HG02571 (cell line): ENCODE measurements around the gene APOL1.
"Not testable (repeated sequence)": the region's sequence is repeated elsewhere in the genome, so short reads cannot be mapped to it uniquely, and the experiment has no call there.

Experiments used
- ATAC-seq: cut with Tn5 transposase; IDR thresholded peaks from one replicate; pipeline ENCODE4 v1.9.1; 2021; ENCODE audit warnings: mild to moderate bottlenecking, moderate library complexity; ENCODE audit not compliant: unreplicated experiment

The APOL1 gene

GRCh38 chr22:36244522-36245391 is 8.2 kb upstream of the APOL1 start:
- no peak for ATAC-seq

DNA sequence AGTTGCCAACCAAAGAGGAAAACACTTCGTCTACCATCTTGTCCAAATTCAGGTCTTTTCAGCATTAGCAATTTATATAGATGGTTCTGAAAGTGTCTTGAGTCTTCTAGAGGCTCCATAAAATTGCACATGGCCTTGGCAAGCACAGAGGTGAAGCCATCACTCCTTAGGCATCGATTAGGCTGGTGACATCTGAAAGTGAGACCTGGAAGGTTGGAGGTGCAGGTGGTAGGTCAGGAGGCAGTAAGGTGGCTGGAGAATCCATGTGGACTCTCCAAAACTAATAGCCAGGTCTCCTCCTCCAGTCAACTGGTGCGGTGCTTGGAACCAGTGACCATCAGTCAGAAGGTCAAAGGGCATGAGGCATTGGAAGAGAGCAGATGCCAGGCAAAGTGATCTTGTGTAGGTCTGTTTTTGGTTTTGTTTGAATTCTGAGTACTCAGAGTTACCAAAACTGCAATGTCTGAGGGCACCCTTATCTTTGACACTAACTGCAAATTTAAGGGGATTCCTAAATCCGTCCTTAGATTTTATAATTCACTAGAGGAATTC is 7.1 kb upstream of the APOL1 start:
- no peak for ATAC-seq

- no peak for ATAC-seq
Measured at GRCh38 chr22:36246718-36247117, 6.2 kb upstream of the APOL1 start.

DNA sequence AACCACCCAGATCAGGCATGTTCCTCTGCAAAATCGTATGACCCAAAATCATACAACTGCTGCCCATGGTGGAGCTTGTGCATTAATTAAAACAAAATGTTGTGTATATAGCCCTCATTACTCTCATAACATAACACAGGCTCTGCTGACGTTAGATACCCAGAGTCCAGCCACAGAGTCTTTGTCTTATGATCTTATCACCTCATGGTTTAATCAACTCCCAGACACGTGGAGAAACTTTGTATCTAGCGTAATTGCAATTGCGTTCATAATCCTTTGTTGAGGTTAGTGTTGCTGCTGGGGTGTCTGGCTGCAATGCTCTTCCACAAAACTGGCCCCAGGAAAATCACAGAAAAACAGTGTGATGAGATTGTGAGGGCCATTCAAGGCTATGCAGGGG is 5.0 kb upstream of the APOL1 start:
- ATAC-seq = no peak

DNA sequence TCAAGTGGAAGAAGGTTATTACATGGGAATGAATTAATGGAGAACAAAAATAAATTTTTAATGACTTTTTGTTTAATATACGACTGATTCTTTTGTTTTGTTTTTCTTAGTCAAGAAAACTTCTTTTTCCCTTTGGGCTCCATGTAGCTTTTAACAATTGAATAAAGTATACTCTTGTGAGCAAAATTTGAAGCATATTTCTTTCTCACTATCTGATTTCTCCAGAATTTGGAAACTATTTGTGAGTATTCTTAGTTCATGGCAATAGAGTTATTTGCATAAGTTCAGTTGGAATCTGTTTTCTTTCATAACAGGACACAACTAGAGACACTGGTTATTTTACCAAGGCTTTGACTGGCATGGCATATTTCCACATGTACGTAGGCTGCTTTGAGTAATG is 3.8 kb upstream of the APOL1 start:
- no peak for ATAC-seq

DNA sequence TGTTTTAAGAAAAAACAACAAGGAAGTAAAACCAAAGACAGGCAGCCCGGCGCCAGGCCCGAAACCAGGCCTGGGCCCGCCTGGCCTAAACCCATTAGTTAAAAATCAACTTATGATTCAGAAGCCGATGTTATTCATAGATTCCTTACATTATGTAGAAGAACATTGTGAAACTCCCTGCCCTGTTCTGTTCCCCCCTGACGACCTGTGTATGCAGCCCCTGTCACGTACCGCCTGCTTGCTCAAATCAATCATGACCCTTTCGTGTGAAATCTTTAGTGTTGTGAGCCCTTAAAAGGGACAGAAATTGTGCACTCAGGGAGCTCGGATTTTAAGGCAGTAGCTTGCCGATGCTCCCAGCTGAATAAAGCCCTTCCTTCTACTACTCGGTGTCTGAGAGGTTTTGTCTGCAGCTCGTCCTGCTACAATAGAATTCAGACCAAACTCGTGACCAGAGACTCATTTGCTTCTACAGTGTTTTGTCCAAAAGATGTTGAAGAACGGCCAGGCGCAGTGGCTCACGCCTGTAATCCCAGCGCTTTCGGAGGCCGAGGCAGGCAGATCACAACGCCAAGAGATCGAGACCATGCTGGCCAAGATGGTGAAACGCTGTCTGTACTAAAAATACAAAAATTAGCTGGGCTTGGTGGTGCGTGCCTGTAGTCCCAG is 2.5 kb upstream of the APOL1 start:
- ATAC-seq = not testable (repeated sequence)

- ATAC-seq = not testable (repeated sequence)
Measured at GRCh38 chr22:36251979-36252608, 839 bp upstream of the APOL1 start.

- ATAC-seq = no peak
Measured at GRCh38 chr22:36253523-36254490, 874 bp downstream of the APOL1 start.

GRCh38 chr22:36255572-36255971 is 2.6 kb downstream of the APOL1 start:
- ATAC-seq = not testable (repeated sequence)

GRCh38 chr22:36256478-36256877 is 3.5 kb downstream of the APOL1 start:
- ATAC-seq = no peak

- ATAC-seq = no peak
Measured at GRCh38 chr22:36257308-36257707, 4.4 kb downstream of the APOL1 start.

DNA sequence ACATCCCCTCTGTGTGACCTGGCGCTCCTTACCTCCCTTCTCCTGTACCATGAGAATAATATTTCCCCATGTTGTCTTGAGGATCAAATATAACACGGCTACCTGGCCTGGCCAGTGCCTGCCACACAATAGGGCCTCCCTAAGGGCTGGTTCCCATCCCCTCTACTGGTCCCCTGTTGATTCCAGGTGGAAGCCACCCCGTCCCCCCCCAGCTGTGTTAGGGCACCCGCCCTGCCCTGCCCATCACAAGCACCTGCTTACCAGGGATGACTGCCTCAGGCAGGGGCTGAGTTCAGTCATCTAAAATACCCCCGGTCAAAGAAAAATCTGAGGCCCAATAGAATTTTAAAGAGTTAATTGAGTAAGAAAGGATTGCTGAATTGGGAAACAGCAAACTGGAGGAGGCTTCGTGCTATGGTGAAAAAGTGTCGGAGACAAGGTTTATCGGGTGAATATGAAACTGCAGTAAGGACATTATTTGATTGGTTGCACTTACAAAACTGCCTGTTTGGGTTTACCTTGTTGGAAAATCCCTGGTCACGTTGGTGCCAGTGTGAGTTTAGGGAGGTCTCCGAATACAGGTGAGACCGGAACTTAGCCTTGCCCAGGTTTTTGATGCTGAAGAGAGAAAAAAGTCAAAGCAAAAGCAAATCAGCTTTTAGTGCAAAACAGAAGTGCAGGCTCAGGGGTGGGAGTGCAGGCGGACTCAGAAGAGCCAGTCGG is 5.2 kb downstream of the APOL1 start:
- ATAC-seq = no peak

GRCh38 chr22:36258701-36259614 is 6.0 kb downstream of the APOL1 start:
- no peak for ATAC-seq

DNA sequence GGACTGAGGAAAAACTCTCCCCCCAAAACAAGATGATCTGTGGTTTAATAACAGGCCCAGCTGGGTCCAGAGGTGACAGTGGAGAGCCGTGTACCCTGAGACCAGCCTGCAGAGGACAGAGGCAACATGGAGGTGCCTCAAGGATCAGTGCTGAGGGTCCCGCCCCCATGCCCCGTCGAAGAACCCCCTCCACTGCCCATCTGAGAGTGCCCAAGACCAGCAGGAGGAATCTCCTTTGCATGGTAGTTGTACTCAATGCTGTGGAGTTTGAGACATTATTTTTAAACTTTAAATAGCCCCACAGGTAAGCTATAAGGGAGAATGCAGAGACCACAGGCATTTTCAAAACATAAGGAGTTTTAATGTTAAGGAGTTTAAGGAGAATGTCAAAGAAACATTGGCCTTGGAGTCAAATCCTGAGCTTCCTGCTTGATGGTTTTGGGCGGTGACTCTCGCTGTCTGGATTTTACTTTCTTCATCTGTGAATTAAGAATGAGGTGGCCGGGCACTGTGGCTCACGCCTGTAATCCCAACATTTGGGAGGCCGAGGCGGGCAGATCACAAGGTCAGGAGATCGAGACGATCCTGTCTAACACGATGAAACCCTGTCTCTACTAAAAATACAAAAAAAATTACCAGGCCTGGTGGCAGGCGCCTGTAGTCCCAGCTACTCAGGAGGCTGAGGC is 6.8 kb downstream of the APOL1 start:
- no peak for ATAC-seq

DNA sequence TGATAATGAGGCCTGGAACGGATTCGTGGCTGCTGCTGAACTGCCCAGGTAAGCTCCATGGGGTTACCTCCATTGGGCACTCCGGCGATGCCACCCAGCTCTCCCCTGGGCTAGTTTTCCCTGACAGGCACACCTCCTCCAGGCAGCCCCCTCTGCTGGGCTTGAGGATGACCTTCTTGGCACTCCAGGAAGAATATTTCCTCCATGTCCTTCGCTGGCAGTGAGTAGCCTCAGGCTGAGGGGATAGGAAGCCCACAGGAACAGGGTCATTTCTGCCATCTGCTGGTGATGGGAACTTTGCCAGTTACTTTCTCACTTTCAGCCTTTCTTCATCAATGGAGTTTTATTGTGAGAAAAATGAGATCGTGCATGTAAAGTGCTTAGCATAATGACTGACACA is 8.7 kb downstream of the APOL1 start:
- ATAC-seq = not testable (repeated sequence)

DNA sequence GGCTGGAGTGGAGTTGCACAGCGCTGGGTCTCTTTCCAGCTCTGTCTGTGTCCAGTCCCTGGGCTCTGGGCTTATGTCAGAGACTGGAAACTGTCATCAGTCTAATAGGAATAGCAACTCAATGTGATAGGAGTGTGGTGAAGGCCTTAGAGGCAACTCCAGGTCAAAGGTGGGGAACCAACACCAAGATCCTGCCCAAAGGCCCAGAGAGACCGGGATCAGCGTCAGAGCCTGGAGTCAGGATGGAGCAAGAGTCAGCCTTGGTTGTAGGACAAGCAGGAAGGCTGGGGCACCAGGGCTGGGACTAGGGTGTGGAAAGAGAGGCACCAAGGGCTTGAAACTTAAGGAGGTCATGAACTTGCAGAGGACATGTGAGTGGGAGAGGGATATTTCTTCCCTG is 9.4 kb downstream of the APOL1 start:
- ATAC-seq = not testable (repeated sequence)

- not testable (repeated sequence) for ATAC-seq
Measured at GRCh38 chr22:36263216-36263673, 10.3 kb downstream of the APOL1 start.
